OCI-LY1 (cell line): Measurements from ENCODE around the gene DCBLD2.

ENCODE experiments used
- H2AFZ ChIP-seq: fragments of 200-600 bp; sonication (generic), shearing (Covaris generic); 2 replicates; pipeline ENCODE4 v1.6.0; 2014; ENCODE audit warnings: antibody characterized with exemption, mild to moderate bottlenecking, low read length
- H3F3A ChIP-seq: fragments of 200-600 bp; sonication (generic), shearing (Covaris generic); 2 replicates; pipeline ENCODE4 v1.6.0; 2014; ENCODE audit warnings: mild to moderate bottlenecking, antibody characterized with exemption, low read length, moderate library complexity; ENCODE audit not compliant: insufficient read depth
- H3K27ac ChIP-seq: fragments of 200-600 bp; sonication (generic); 2 replicates; pipeline ENCODE4 v1.5.1; 2014; ENCODE audit warnings: low read length, mixed run types, mild to moderate bottlenecking, low read depth; ENCODE audit not compliant: poor library complexity, severe bottlenecking
- H3K27me3 ChIP-seq: fragments of 200-600 bp; sonication (generic); 2 replicates; pipeline ENCODE4 v1.6.0; 2014; ENCODE audit warnings: antibody characterized with exemption, mild to moderate bottlenecking, low read length, moderate library complexity; ENCODE audit not compliant: insufficient read depth
- H3K36me3 ChIP-seq: fragments of 200-600 bp; sonication (generic); 2 replicates; pipeline ENCODE4 v1.6.1; 2014; ENCODE audit warnings: mild to moderate bottlenecking, antibody characterized with exemption, low read length, moderate library complexity, mixed read lengths; ENCODE audit not compliant: insufficient read depth
- H3K4me1 ChIP-seq: fragments of 200-600 bp; sonication (generic); 2 replicates; pipeline ENCODE4 v1.5.1; 2014; ENCODE audit warnings: mild to moderate bottlenecking, low read length, moderate library complexity; ENCODE audit not compliant: insufficient read depth, severe bottlenecking
- H3K4me2 ChIP-seq: fragments of 200-600 bp; sonication (generic), shearing (Covaris generic); 2 replicates; pipeline ENCODE4 v1.6.1; 2014; ENCODE audit warnings: low read length
- H3K4me3 ChIP-seq: fragments of 200-600 bp; sonication (generic); 2 replicates; pipeline ENCODE4 v1.5.1; 2014; ENCODE audit warnings: low read length, low read depth, mild to moderate bottlenecking, mixed read lengths; ENCODE audit not compliant: poor library complexity, severe bottlenecking
- H3K79me2 ChIP-seq: fragments of 200-600 bp; shearing (Covaris generic); 2 replicates; pipeline ENCODE4 v1.6.1; 2016; ENCODE audit warnings: mixed run types, low read length, mixed read lengths; ENCODE audit not compliant: insufficient read depth
- H3K9ac ChIP-seq: fragments of 200-600 bp; sonication (generic), shearing (Covaris generic); 2 replicates; pipeline ENCODE4 v1.6.1; 2014; ENCODE audit warnings: mild to moderate bottlenecking, low read length, mixed read lengths
- H3K9me2 ChIP-seq: fragments of 200-600 bp; sonication (generic), shearing (Covaris generic); 2 replicates; pipeline ENCODE4 v1.6.1; 2014; ENCODE audit warnings: low read depth, mild to moderate bottlenecking, low read length, mixed read lengths
- H3K9me3 ChIP-seq: fragments of 200-600 bp; shearing (Covaris generic); 2 replicates; pipeline ENCODE4 v1.6.1; 2014; ENCODE audit warnings: low read length, mixed read lengths
- H4K20me1 ChIP-seq: fragments of 200-600 bp; sonication (generic), shearing (Covaris generic); 2 replicates; pipeline ENCODE4 v1.6.0; 2016; ENCODE audit warnings: mild to moderate bottlenecking, low read length; ENCODE audit not compliant: insufficient read depth
- CTCF ChIP-seq: fragments of 200-600 bp; sonication (generic), shearing (Covaris generic); IDR thresholded peaks from 2 replicates; pipeline ENCODE4 v1.5.1; 2017; ENCODE audit warnings: mild to moderate bottlenecking, antibody characterized with exemption, low read length, moderate library complexity, mixed read lengths
- EZH2 ChIP-seq: fragments of 200-600 bp; sonication (generic), shearing (Covaris generic); IDR thresholded peaks from 2 replicates; pipeline ENCODE4 v1.8.0; 2017; ENCODE audit warnings: borderline replicate concordance, mixed run types, mild to moderate bottlenecking, antibody characterized with exemption, low read length, moderate library complexity, mixed read lengths

Gene DCBLD2

GRCh38 chr3:98807561-98807960 lies 93.9 kb downstream of the DCBLD2 start:
- Histone ChIP-seq H3K9me3 (no peaks in the 10 kb centered on the region), H3K4me1 (no peaks in the 10 kb centered on the region), H3K9ac (no peak overlapping the region), H3K9me2 (no peaks in the 10 kb centered on the region), H4K20me1 (no peaks in the 10 kb centered on the region), H3K27me3 (no peaks in the 10 kb centered on the region), H3K4me2 (no peak overlapping the region), H3K27ac (no peak overlapping the region), H2AFZ (no peak overlapping the region), H3K79me2 (no peaks in the 10 kb centered on the region), H3F3A (no peaks in the 10 kb centered on the region), H3K4me3 (no peak overlapping the region), H3K36me3 (no peaks in the 10 kb centered on the region)
- TF ChIP-seq EZH2, result no peak
- TF ChIP-seq CTCF, result no peak

GRCh38 chr3:98807011-98807410 lies 94.5 kb downstream of the DCBLD2 start:
- Histone ChIP-seq H3K36me3 (no peaks in the 10 kb centered on the region), H3K27ac (no peak overlapping the region), H3K4me1 (no peaks in the 10 kb centered on the region), H3K79me2 (no peaks in the 10 kb centered on the region), H3K27me3 (no peaks in the 10 kb centered on the region), H4K20me1 (no peaks in the 10 kb centered on the region), H3F3A (no peaks in the 10 kb centered on the region), H3K4me2 (no peak overlapping the region), H3K9me3 (no peaks in the 10 kb centered on the region), H3K9ac (no peak overlapping the region), H3K4me3 (no peak overlapping the region), H2AFZ (no peak overlapping the region), H3K9me2 (no peaks in the 10 kb centered on the region)
- TF ChIP-seq EZH2 (no peak), CTCF (no peak)

- no peak for TF ChIP-seq CTCF
- no peak for TF ChIP-seq EZH2
- H3K4me2 ChIP-seq, result no peak overlapping the region
- no peak overlapping the region for H3K27ac ChIP-seq
- H3K9me2 ChIP-seq, result no peaks in the 10 kb centered on the region
- H3K9ac ChIP-seq, result no peak overlapping the region
- H3K9me3 ChIP-seq, result no peaks in the 10 kb centered on the region
- no peak overlapping the region for H2AFZ ChIP-seq
- H3K4me3 ChIP-seq, result no peak overlapping the region
- no peaks in the 10 kb centered on the region for H3K27me3 ChIP-seq
- H3F3A ChIP-seq, result no peaks in the 10 kb centered on the region
- H3K36me3 ChIP-seq, result no peaks in the 10 kb centered on the region
- no peaks in the 10 kb centered on the region for H4K20me1 ChIP-seq
- no peaks in the 10 kb centered on the region for H3K4me1 ChIP-seq
- no peaks in the 10 kb centered on the region for H3K79me2 ChIP-seq
These were observed 95.0 kb downstream of the DCBLD2 start for GRCh38 chr3:98806521-98806920.
